WI38 (cell line): ENCODE measurements around the gene TMEM63B.

Source experiments
- H3K4me3 ChIP-seq: 2 replicates; pipeline ENCODE4 v1.5.1; 2011; ENCODE audit warnings: low read depth, mild to moderate bottlenecking, control low read depth, low read length
- CTCF ChIP-seq: IDR thresholded peaks from 2 replicates; pipeline ENCODE4 v1.5.1; 2012; ENCODE audit warnings: low read depth, mild to moderate bottlenecking, control low read depth, low read length

The TMEM63B gene

GRCh38 chr6:44082872-44083321 is 44.5 kb upstream of the TMEM63B start:
- H3K4me3 ChIP-seq = no peak overlapping the region
- TF ChIP-seq CTCF = no peak

- TF ChIP-seq CTCF = no peak
- H3K4me3 ChIP-seq = no peak overlapping the region
Measured at GRCh38 chr6:44084231-44085014, 42.9 kb upstream of the TMEM63B start.

- no peak overlapping the region for H3K4me3 ChIP-seq
- no peak for TF ChIP-seq CTCF
Measured at GRCh38 chr6:44085219-44085618, 42.1 kb upstream of the TMEM63B start.

- H3K4me3 ChIP-seq = no peak overlapping the region
- no peak for TF ChIP-seq CTCF
Measured at GRCh38 chr6:44086931-44087574, 40.3 kb upstream of the TMEM63B start.

- no peak overlapping the region for H3K4me3 ChIP-seq
- no peak for TF ChIP-seq CTCF
Measured at GRCh38 chr6:44087623-44088022, 39.7 kb upstream of the TMEM63B start.

GRCh38 chr6:44088827-44089590 is 38.3 kb upstream of the TMEM63B start:
- no peak for TF ChIP-seq CTCF
- no peak overlapping the region for H3K4me3 ChIP-seq
